GM06990 (cell line): Measurements from ENCODE around the gene INHA.

Experiments
- DNase-seq: peaks from one replicate; pipeline ENCODE4 v3.0.0-alpha.2; 2011; ENCODE audit not compliant: insufficient read length; ENCODE audit errors: extremely low read depth
- H3K27me3 ChIP-seq: replicated peaks from 2 replicates; pipeline ENCODE4 v1.6.0; 2011; ENCODE audit warnings: low read length; ENCODE audit not compliant: control insufficient read depth, insufficient read depth
- H3K36me3 ChIP-seq: 2 replicates; pipeline ENCODE4 v1.5.1; 2011; ENCODE audit warnings: low read length; ENCODE audit not compliant: control insufficient read depth, insufficient read depth
- H3K4me3 ChIP-seq: replicated peaks from 2 replicates; pipeline ENCODE4 v1.5.1; 2011; ENCODE audit warnings: low read depth, mild to moderate bottlenecking, control low read depth, low read length
- CTCF ChIP-seq: IDR thresholded peaks from 2 replicates; pipeline ENCODE4 v1.5.1; 2011; ENCODE audit warnings: low read length, control low read depth, mild to moderate bottlenecking, inconsistent platforms; ENCODE audit not compliant: insufficient read depth, poor library complexity, severe bottlenecking

Gene INHA

GRCh38 chr2:219567791-219568361 is 4.2 kb upstream of the INHA start:
- TF ChIP-seq CTCF = no peak
- DNase-seq = no peak
- H3K4me3 ChIP-seq = no peak overlapping the region
- H3K36me3 ChIP-seq = no peaks in the 10 kb centered on the region
- peaks cover 1% of the 10 kb centered on the region for H3K27me3 ChIP-seq

GRCh38 chr2:219569041-219569440 is 3.1 kb upstream of the INHA start:
- no peak for DNase-seq
- Histone ChIP-seq H3K4me3 (no peak overlapping the region), H3K36me3 (no peaks in the 10 kb centered on the region), H3K27me3 (no peaks in the 10 kb centered on the region; the same call in none of the 2 replicates)
- no peak for TF ChIP-seq CTCF

- no peaks in the 10 kb centered on the region for H3K36me3 ChIP-seq
- no peaks in the 10 kb centered on the region; the same call in 1 of the 2 replicates for H3K27me3 ChIP-seq
- H3K4me3 ChIP-seq = no peak overlapping the region
- DNase-seq = no peak
- TF ChIP-seq CTCF = no peak
Observed at GRCh38 chr2:219569635-219570034, 2.5 kb upstream of the INHA start.

- no peak for DNase-seq
- Histone ChIP-seq H3K4me3 (no peak overlapping the region), H3K27me3 (no peaks in the 10 kb centered on the region; the same call in 1 of the 2 replicates), H3K36me3 (no peaks in the 10 kb centered on the region)
- no peak for TF ChIP-seq CTCF
Observed at GRCh38 chr2:219570194-219570923, 1.8 kb upstream of the INHA start.

GRCh38 chr2:219570924-219571310 is 1.2 kb upstream of the INHA start:
- Histone ChIP-seq H3K27me3 (no peaks in the 10 kb centered on the region; the same call in 1 of the 2 replicates), H3K36me3 (no peaks in the 10 kb centered on the region), H3K4me3 (no peak overlapping the region)
- no peak for TF ChIP-seq CTCF
- DNase-seq = no peak
